Stimulated activated CD4-positive, alpha-beta T cell treated with anti-CD3 and anti-CD28 coated beads, TNF-alpha, amount 100 ng/mL, for 1 hour (primary cell): Measurements from ENCODE around the gene PRKD1.

Experiments
- DNase-seq, 3 donors: peaks; one replicate each; pipeline ENCODE4 v3.0.0-alpha.2; 2020; ENCODE audit warnings: low read depth in 3 of 3, low spot score in 1 of 3

The PRKD1 gene

GRCh38 chr14:29627137-29627536, 300.5 kb downstream of the PRKD1 start:
- DNase-seq: no peak

GRCh38 chr14:29618323-29619067, 309.2 kb downstream of the PRKD1 start:
- DNase-seq: no peak

- no peak for DNase-seq
Observed at GRCh38 chr14:29616922-29617321, 310.7 kb downstream of the PRKD1 start.

- no peak for DNase-seq
Observed at GRCh38 chr14:29608861-29609260, 318.8 kb downstream of the PRKD1 start.

GRCh38 chr14:29607169-29607568, 320.5 kb downstream of the PRKD1 start:
- no peak for DNase-seq

GRCh38 chr14:29603696-29604095, 324.0 kb downstream of the PRKD1 start:
- no peak for DNase-seq

- no peak for DNase-seq
Observed at GRCh38 chr14:29601616-29602015, 326.0 kb downstream of the PRKD1 start.

GRCh38 chr14:29587761-29588470, 339.7 kb downstream of the PRKD1 start:
- DNase-seq: no peak

GRCh38 chr14:29587046-29587445, 340.6 kb downstream of the PRKD1 start:
- DNase-seq: no peak

- DNase-seq: no peak
Observed at GRCh38 chr14:29584992-29585391, 342.7 kb downstream of the PRKD1 start.

GRCh38 chr14:29580763-29581162, 346.9 kb downstream of the PRKD1 start:
- DNase-seq: no peak

- DNase-seq: no peak
Observed at GRCh38 chr14:29579838-29580237, 347.8 kb downstream of the PRKD1 start.

- DNase-seq: no peak
Observed at GRCh38 chr14:29576927-29577326, 350.7 kb downstream of the PRKD1 start.

- no peak for DNase-seq
Observed at GRCh38 chr14:29569194-29569593, 358.5 kb downstream of the PRKD1 start.

GRCh38 chr14:29566194-29566593, 361.5 kb downstream of the PRKD1 start:
- no peak for DNase-seq

GRCh38 chr14:29558516-29558915, 369.1 kb downstream of the PRKD1 start:
- DNase-seq: no peak

- no peak for DNase-seq
Observed at GRCh38 chr14:29554335-29554734, 373.3 kb downstream of the PRKD1 start.

GRCh38 chr14:29553427-29553826, 374.2 kb downstream of the PRKD1 start:
- DNase-seq: no peak

GRCh38 chr14:29548948-29549370, 378.7 kb downstream of the PRKD1 start:
- no peak for DNase-seq

- no peak for DNase-seq
Observed at GRCh38 chr14:29545714-29546113, 381.9 kb downstream of the PRKD1 start.

- DNase-seq: no peak
Observed at GRCh38 chr14:29536886-29537511, 390.6 kb downstream of the PRKD1 start.

- no peak for DNase-seq
Observed at GRCh38 chr14:29529418-29529817, 398.2 kb downstream of the PRKD1 start.
